ENCODE results near the gene TMCO5A. TPM values are rescaled to one million over a fixed set of nuclear protein-coding genes. Genes with fewer than 3 reads are reported as not detected.

The TMCO5A gene
- total and polyA plus RNA-seq, 9 donors, result not detected

GRCh38 chr15:37903919-37904625, 30.4 kb upstream of the TMCO5A start:
- no peak for TF ChIP-seq POLR2A (IDR thresholded peaks at IDR 0.05)
- no peaks in the 10 kb centered on the region for H3K4me1 ChIP-seq (ENCODE audit: insufficient read depth)
- no peak overlapping the region for H3K4me3 ChIP-seq
- no peaks in the 10 kb centered on the region for H3K36me3 ChIP-seq
- DNase-seq, result no peak
- no peak overlapping the region for H3K27ac ChIP-seq
- intact Hi-C loops (cut with DNase I), result no loop called here
- WGBS, 3 donors, result 48 to 66% (median 63%) methylated on average over 11 of the region's 11 CpGs
- H3K9me3 ChIP-seq, result no peaks in the 10 kb centered on the region
- H3K27me3 ChIP-seq, result no peaks in the 10 kb centered on the region

- WGBS, 3 donors, result 3 to 10% (median 4%) methylated on average over 1 of the region's 1 CpG
- no peak for DNase-seq
- Histone ChIP-seq H3K9me3 (no peaks in the 10 kb centered on the region), H3K27me3 (no peaks in the 10 kb centered on the region), H3K27ac (no peak overlapping the region), H3K4me3 (no peak overlapping the region), H3K36me3 (no peaks in the 10 kb centered on the region), H3K4me1 (ENCODE audit: insufficient read depth) (no peaks in the 10 kb centered on the region)
- intact Hi-C loops (cut with DNase I), result no loop called here
- no peak for TF ChIP-seq CTCF (IDR thresholded peaks at IDR 0.05)
- TF ChIP-seq EP300 (IDR thresholded peaks at IDR 0.05), result no peak
- TF ChIP-seq POLR2A (IDR thresholded peaks at IDR 0.05), result no peak
Observed at GRCh38 chr15:37907136-37907535, 27.3 kb upstream of the TMCO5A start.

GRCh38 chr15:37921527-37922385, 12.7 kb upstream of the TMCO5A start:
- WGBS, 3 donors, result 84 to 91% (median 88%) methylated on average over 6 of the region's 6 CpGs

GRCh38 chr15:37926136-37926535, 8.3 kb upstream of the TMCO5A start:
- intact Hi-C loops (cut with DNase I), result no loop called here
- DNase-seq, result no peak
- TF ChIP-seq CTCF (IDR thresholded peaks at IDR 0.05), result no peak
- TF ChIP-seq POLR2A (IDR thresholded peaks at IDR 0.05), result no peak
- no peak for TF ChIP-seq EP300 (IDR thresholded peaks at IDR 0.05)
- Histone ChIP-seq H3K9me3 (no peaks in the 10 kb centered on the region), H3K4me3 (no peak overlapping the region), H3K36me3 (no peaks in the 10 kb centered on the region), H3K4me1 (ENCODE audit: insufficient read depth) (no peaks in the 10 kb centered on the region), H3K27ac (no peak overlapping the region), H3K27me3 (no peaks in the 10 kb centered on the region)
- 90 to 92% (median 91%) methylated on average over 3 of the region's 3 CpGs for WGBS, 3 donors

More at GRCh38 chr15:37921527-37922385, 12.7 kb upstream of the TMCO5A start:
- intact Hi-C loops (cut with DNase I), result no loop called here
- no peaks in the 10 kb centered on the region for H3K36me3 ChIP-seq
- H3K27ac ChIP-seq, result no peak overlapping the region
- H3K4me1 ChIP-seq (ENCODE audit: insufficient read depth), result no peaks in the 10 kb centered on the region
- H3K9me3 ChIP-seq, result no peaks in the 10 kb centered on the region
- DNase-seq, result no peak
- H3K27me3 ChIP-seq, result no peaks in the 10 kb centered on the region
- TF ChIP-seq CTCF (IDR thresholded peaks at IDR 0.05), result no peak
- no peak for TF ChIP-seq POLR2A (IDR thresholded peaks at IDR 0.05)
- no peak for TF ChIP-seq EP300 (IDR thresholded peaks at IDR 0.05)
- H3K4me3 ChIP-seq, result no peak overlapping the region

- Histone ChIP-seq H3K27me3 (no peaks in the 10 kb centered on the region), H3K36me3 (no peaks in the 10 kb centered on the region), H3K4me3 (no peak overlapping the region), H3K27ac (no peak overlapping the region), H3K9me3 (no peaks in the 10 kb centered on the region), H3K4me1 (ENCODE audit: insufficient read depth) (peaks cover 3% of the 10 kb centered on the region)
- TF ChIP-seq POLR2A (IDR thresholded peaks at IDR 0.05), result no peak
- TF ChIP-seq CTCF (IDR thresholded peaks at IDR 0.05), result no peak
- TF ChIP-seq EP300 (IDR thresholded peaks at IDR 0.05), result no peak
- 0 to 65% (median 25%) methylated on average over 1 of the region's 1 CpG for WGBS, 3 donors
- DNase-seq, result no peak
- intact Hi-C loops (cut with DNase I), result no loop called here
Observed at GRCh38 chr15:37929238-37929637, 5.2 kb upstream of the TMCO5A start.

Measured in ovary (tissue), 9 donors.